GM18520 (cell line): Measurements from ENCODE around the gene FAAP100.
"Not testable (repeated sequence)": the region's sequence is repeated elsewhere in the genome, so short reads cannot be mapped to it uniquely, and the experiment has no call there.

Experiments used
- ATAC-seq: cut with Tn5 transposase; IDR thresholded peaks from one replicate; pipeline ENCODE4 v1.9.1; 2021; ENCODE audit not compliant: unreplicated experiment

Gene FAAP100

GRCh38 chr17:81538651-81539570 is 13.2 kb downstream of the FAAP100 start:
- no peak for ATAC-seq

GRCh38 chr17:81537856-81538555 is 14.1 kb downstream of the FAAP100 start:
- no peak for ATAC-seq

GRCh38 chr17:81537343-81537855 is 14.8 kb downstream of the FAAP100 start:
- ATAC-seq = no peak

- ATAC-seq = no peak
These were observed 15.6 kb downstream of the FAAP100 start for GRCh38 chr17:81536299-81537290.

- ATAC-seq = no peak
These were observed 16.5 kb downstream of the FAAP100 start for GRCh38 chr17:81535480-81536298.

- no peak for ATAC-seq
These were observed 17.2 kb downstream of the FAAP100 start for GRCh38 chr17:81535007-81535328.

GRCh38 chr17:81534157-81535006 is 17.8 kb downstream of the FAAP100 start:
- ATAC-seq = no peak

- ATAC-seq = no peak
These were observed 18.6 kb downstream of the FAAP100 start for GRCh38 chr17:81533339-81534141.

GRCh38 chr17:81532490-81533287 is 19.5 kb downstream of the FAAP100 start:
- ATAC-seq = no peak

GRCh38 chr17:81531998-81532404 is 20.2 kb downstream of the FAAP100 start:
- ATAC-seq = not testable (repeated sequence)

- ATAC-seq = not testable (repeated sequence)
These were observed 21.1 kb downstream of the FAAP100 start for GRCh38 chr17:81531013-81531412.

- ATAC-seq = no peak
These were observed 22.7 kb downstream of the FAAP100 start for GRCh38 chr17:81529437-81529803.

- no peak for ATAC-seq
These were observed 23.3 kb downstream of the FAAP100 start for GRCh38 chr17:81528651-81529436.

- ATAC-seq = no peak
These were observed 23.8 kb downstream of the FAAP100 start for GRCh38 chr17:81528384-81528650.

- ATAC-seq = no peak
These were observed 24.4 kb downstream of the FAAP100 start, which contains the start of gene FSCN2 for GRCh38 chr17:81527591-81528383. Gene FSCN2 (plus strand): TSS chr17:81528377. CDS start chr17:81528532, 155 bp downstream.
